H1 (cell line): Measurements from ENCODE around the gene PAEP. TPM values are rescaled to one million over a fixed set of nuclear protein-coding genes. Genes with fewer than 3 reads are reported as not detected.

Experiments
- CTCF ChIA-PET: fragments of 300-600 bp; sonication (Branson Sonifier 250); formaldehyde crosslinking; loops from one replicate; lab custom pipeline; 2021; ENCODE audit not compliant: partially characterized antibody; lab: Charles Lee
- POLR2A ChIA-PET: fragments of 300-600 bp; sonication (Branson Sonifier 250); formaldehyde crosslinking; loops from one replicate; lab custom pipeline; 2021; ENCODE audit warnings: inconsistent platforms; ENCODE audit not compliant: partially characterized antibody; lab: Charles Lee
- DNase-seq, 2 experiments: peaks; one replicate each; pipeline versions ENCODE4 v3.0.0 to v3.0.0-alpha.2; 2010 to 2022; ENCODE audit warnings: low spot score in 2 of 2, low read depth in 1 of 2, mixed read lengths in 1 of 2
- FAIRE-seq: peaks from 2 replicates; lab custom pipeline; 2011; peaks lifted over from hg19 to GRCh38; lab: Jason Lieb, UNC
- H2AFZ ChIP-seq: 2 replicates; pipeline ENCODE4 v1.8.1; 2012; ENCODE audit warnings: low read length, inconsistent platforms
- H2AK5ac ChIP-seq: 2 replicates; pipeline ENCODE4 v1.6.1; 2013; ENCODE audit warnings: low read depth, low read length
- H2BK120ac ChIP-seq: replicated peaks from 2 replicates; pipeline ENCODE3; 2013; ENCODE audit warnings: low read depth, low read length, inconsistent platforms
- H2BK12ac ChIP-seq: 2 replicates; pipeline ENCODE4 v1.6.1; 2013; ENCODE audit warnings: low read depth, low read length
- H2BK15ac ChIP-seq: 2 replicates; pipeline ENCODE4 v1.6.1; 2013; ENCODE audit warnings: low read length
- H2BK20ac ChIP-seq: 2 replicates; pipeline ENCODE4 v1.6.1; 2013; ENCODE audit warnings: low read length
- H2BK5ac ChIP-seq: 2 replicates; pipeline ENCODE4 v1.6.1; 2013; ENCODE audit warnings: low read depth, low read length
- H3K14ac ChIP-seq: 2 replicates; pipeline ENCODE4 v1.6.1; 2013; ENCODE audit warnings: inconsistent platforms; ENCODE audit not compliant: insufficient read length
- H3K18ac ChIP-seq: 2 replicates; pipeline ENCODE4 v1.6.1; 2013; ENCODE audit warnings: low read length; ENCODE audit errors: extremely low read depth
- H3K23ac ChIP-seq: 2 replicates; pipeline ENCODE4 v1.6.1; 2013; ENCODE audit warnings: inconsistent platforms; ENCODE audit not compliant: insufficient read length
- H3K23me2 ChIP-seq: 2 replicates; pipeline ENCODE4 v1.6.1; 2013; ENCODE audit warnings: low read depth, low read length
- H3K27ac ChIP-seq: 2 replicates; pipeline ENCODE4 v1.6.1; 2011; ENCODE audit warnings: low read depth, low read length, inconsistent platforms
- H3K27me3 ChIP-seq, 4 experiments: replicated peaks in 1 of 4; 1 replicate in 1 of 4; 2 replicates in 3 of 4; pipeline versions ENCODE4 v1.6.1 to v1.8.1; 2011 to 2013; ENCODE audit warnings: low read length in 3 of 4, mild to moderate bottlenecking in 3 of 4, inconsistent platforms in 2 of 4, mixed read lengths in 2 of 4, moderate library complexity in 1 of 4; ENCODE audit not compliant: control insufficient read depth in 3 of 4, insufficient read depth in 3 of 4; ENCODE audit errors: extremely low read depth in 1 of 4
- H3K36me3 ChIP-seq, 4 experiments: 2 replicates each; pipeline versions ENCODE4 v1.6.1 to v1.8.1; 2011 to 2013; ENCODE audit warnings: mild to moderate bottlenecking in 4 of 4, low read length in 3 of 4, moderate library complexity in 2 of 4, control low read depth in 1 of 4, inconsistent platforms in 1 of 4; ENCODE audit not compliant: insufficient read depth in 4 of 4, control insufficient read depth in 2 of 4
- H3K4ac ChIP-seq: replicated peaks from 2 replicates; pipeline ENCODE3; 2013; ENCODE audit warnings: low read length, low read depth, mixed read lengths, inconsistent platforms; ENCODE audit not compliant: insufficient read length
- H3K4me1 ChIP-seq, 4 experiments: replicated peaks in 1 of 4; 1 replicate in 1 of 4; 2 replicates in 3 of 4; pipeline versions ENCODE4 v1.6.1 to v1.8.1; 2011 to 2013; ENCODE audit warnings: low read length in 3 of 4, inconsistent platforms in 2 of 4, mixed read lengths in 1 of 4; ENCODE audit not compliant: insufficient read depth in 4 of 4, control insufficient read depth in 3 of 4
- H3K4me2 ChIP-seq, 2 experiments: 2 replicates each; pipeline versions ENCODE4 v1.6.1 to v1.8.1; 2011 to 2013; ENCODE audit warnings: low read depth in 2 of 2, low read length in 2 of 2, control low read depth in 1 of 2, inconsistent platforms in 1 of 2, mild to moderate bottlenecking in 1 of 2; ENCODE audit not compliant: insufficient read depth in 1 of 2
- H3K4me3 ChIP-seq, 4 experiments: fragments of 200-600, 300-600 bp in 1 of 4; sonication (generic), shearing (Covaris generic), sonication (Bioruptor Twin) in 1 of 4; 2 replicates each; pipeline versions ENCODE4 v1.5.1 to v1.8.1; 2011 to 2016; ENCODE audit warnings: low read length in 4 of 4, low read depth in 3 of 4, control low read depth in 2 of 4, inconsistent platforms in 2 of 4, mild to moderate bottlenecking in 2 of 4, mixed read lengths in 1 of 4, moderate library complexity in 1 of 4; ENCODE audit not compliant: insufficient read depth in 2 of 4; ENCODE audit errors: extremely low read depth in 1 of 4
- H3K56ac ChIP-seq: replicated peaks from 2 replicates; pipeline ENCODE3; 2013; ENCODE audit warnings: low read depth, mild to moderate bottlenecking, mixed read lengths, low read length, inconsistent platforms; ENCODE audit not compliant: insufficient read length
- H3K79me1 ChIP-seq: 2 replicates; pipeline ENCODE4 v1.6.1; 2013; ENCODE audit warnings: low read depth, low read length, control low read depth
- H3K79me2 ChIP-seq, 2 experiments: 2 replicates each; pipeline versions ENCODE4 v1.6.1 to v1.8.1; 2012 to 2013; ENCODE audit warnings: low read length in 2 of 2, mild to moderate bottlenecking in 2 of 2, inconsistent platforms in 1 of 2; ENCODE audit not compliant: insufficient read depth in 2 of 2, control insufficient read depth in 1 of 2
- H3K9ac ChIP-seq, 4 experiments: replicated peaks in 1 of 4; 1 replicate in 1 of 4; 2 replicates in 3 of 4; pipeline versions ENCODE4 v1.6.1 to v1.8.1; 2011 to 2013; ENCODE audit warnings: low read depth in 3 of 4, low read length in 3 of 4, control low read depth in 2 of 4, mild to moderate bottlenecking in 2 of 4, moderate library complexity in 2 of 4, inconsistent platforms in 1 of 4; ENCODE audit errors: extremely low read depth in 1 of 4
- H3K9me3 ChIP-seq, 2 experiments: 2 replicates each; pipeline versions ENCODE4 v1.6.1 to v1.8.1; 2012 to 2013; ENCODE audit warnings: mild to moderate bottlenecking in 2 of 2, moderate library complexity in 2 of 2, control low read depth in 1 of 2, inconsistent platforms in 1 of 2, low read depth in 1 of 2, low read length in 1 of 2, mixed read lengths in 1 of 2; ENCODE audit not compliant: insufficient read depth in 2 of 2
- H4K20me1 ChIP-seq, 2 experiments: replicated peaks in 1 of 2; 2 replicates each; pipeline versions ENCODE3 to v1.8.1; 2011 to 2013; ENCODE audit warnings: inconsistent platforms in 2 of 2, low read length in 2 of 2, mild to moderate bottlenecking in 1 of 2; ENCODE audit not compliant: insufficient read depth in 2 of 2, control insufficient read depth in 1 of 2
- H4K5ac ChIP-seq: 2 replicates; pipeline ENCODE4 v1.6.1; 2013; ENCODE audit warnings: low read length, low read depth, mixed read lengths, inconsistent platforms; ENCODE audit not compliant: insufficient read length
- H4K8ac ChIP-seq: 2 replicates; pipeline ENCODE4 v1.8.0; 2013; ENCODE audit warnings: mild to moderate bottlenecking, moderate library complexity, low read length, inconsistent platforms; ENCODE audit not compliant: insufficient read depth; ENCODE audit errors: extremely low read depth
- H4K91ac ChIP-seq: replicated peaks from 2 replicates; pipeline ENCODE3; 2013; ENCODE audit warnings: low read length, mixed read lengths, inconsistent platforms; ENCODE audit not compliant: insufficient read length
- ATF2 ChIP-seq: IDR thresholded peaks from 2 replicates; pipeline ENCODE4 v1.6.1; 2012; ENCODE audit warnings: low read length, inconsistent platforms
- CBX5 ChIP-seq: fragments of 300-800, 300-1000 bp; sonication (generic); IDR thresholded peaks from 2 replicates; pipeline ENCODE4 v1.7.1; 2016; ENCODE audit warnings: antibody characterized with exemption, low read length, low read depth
- CHD2 ChIP-seq: IDR thresholded peaks from 2 replicates; pipeline ENCODE4 v1.6.1; 2012; ENCODE audit warnings: low read length, improper control_type of control experiment
- HDAC6 ChIP-seq: IDR thresholded peaks from one replicate; pipeline ENCODE4 v1.7.1; 2012; ENCODE audit warnings: low read depth, mild to moderate bottlenecking, inconsistent platforms, low read length, moderate library complexity
- KDM5A ChIP-seq: fragments of 200-600 bp; IDR thresholded peaks from 2 replicates; pipeline ENCODE4 v1.7.1; 2012; ENCODE audit warnings: mild to moderate bottlenecking, low read length, inconsistent platforms, mixed read lengths
- NANOG ChIP-seq: IDR thresholded peaks from 2 replicates; pipeline ENCODE4 v1.6.1; 2011; ENCODE audit warnings: low read length, low read depth, mild to moderate bottlenecking, inconsistent platforms; ENCODE audit not compliant: insufficient read depth, poor library complexity, severe bottlenecking
- PHF8 ChIP-seq: fragments of 200-600 bp; sonication (generic); conservative IDR thresholded peaks from 2 replicates; pipeline ENCODE4 v1.7.1; 2012; ENCODE audit warnings: low read depth, mild to moderate bottlenecking, inconsistent platforms, low read length, moderate library complexity
- POU5F1 ChIP-seq: IDR thresholded peaks from 2 replicates; pipeline ENCODE4 v1.6.1; 2011; ENCODE audit warnings: low read depth, mild to moderate bottlenecking, low read length, moderate library complexity
- RFX5 ChIP-seq: IDR thresholded peaks from 2 replicates; pipeline ENCODE4 v1.6.1; 2011; ENCODE audit warnings: low read depth, low read length, improper control_type of control experiment, borderline replicate concordance
- RXRA ChIP-seq: IDR thresholded peaks from 2 replicates; pipeline ENCODE4 v1.6.1; 2011; ENCODE audit warnings: low read depth, mild to moderate bottlenecking, low read length, moderate library complexity; ENCODE audit not compliant: insufficient read depth
- SP4 ChIP-seq: IDR thresholded peaks from 2 replicates; pipeline ENCODE4 v1.6.1; 2012; ENCODE audit warnings: low read length, inconsistent platforms
- TAF7 ChIP-seq: optimal IDR thresholded peaks from 2 replicates; pipeline ENCODE3; 2011; ENCODE audit warnings: low read depth, mild to moderate bottlenecking, inconsistent platforms, low read length, moderate library complexity, borderline replicate concordance
- TBP ChIP-seq: IDR thresholded peaks from 2 replicates; pipeline ENCODE4 v1.6.1; 2011; ENCODE audit warnings: low read depth, low read length, improper control_type of control experiment
- WGBS, 2 experiments: shearing (Covaris generic) in 1 of 2; methylation state at CpG; one replicate each; pipeline versions ENCODE4 v1.1.6 to v1.1.7; 2013 to 2015; ENCODE audit warnings: low lambda C conversion rate in 2 of 2, mixed read lengths in 2 of 2, inconsistent platforms in 1 of 2, low coverage in 1 of 2, missing lambda C conversion rate in 1 of 2; ENCODE audit not compliant: insufficient replicate concordance in 2 of 2, insufficient coverage in 1 of 2, insufficient read length in 1 of 2; ENCODE audit errors: extremely low coverage in 1 of 2, missing lambda C conversion rate in 1 of 2; 5-methylcytosine and 5-hydroxymethylcytosine counted together
- polyA plus RNA-seq, 7 experiments: library from polyadenylated mRNA; depleted of rRNA in 3 of 7; stranded (reverse) in 5 of 7; unstranded in 2 of 7; fragments of >200 nt in 5 of 7; fragments of 200-250 nt in 2 of 7; gene quantifications; 1 replicate in 5 of 7; 2 replicates in 1 of 7; 4 replicates in 1 of 7; pipeline versions ENCODE4 v1.2.1 to v1.2.3, GENCODE V29; 2011 to 2013; ENCODE audit warnings: missing spikeins in 2 of 7, mixed read lengths in 2 of 7
- total RNA-seq: library from RNA; stranded (reverse); fragmentation: NEBNext Ultra II Directional; extraction: Animal tissue kit (Norgen Biotek cat#: 25700); gene quantifications from 2 replicates; pipeline ENCODE4 v1.2.1, GENCODE V29; 2021

PAEP gene
- total and polyA plus RNA-seq, 2 of the 8 experiments (the other 6 are each of a cell fraction or from before 2014, with no cell fraction given), result not detected

GRCh38 chr9:135565636-135566035, 4.1 kb downstream of the PAEP start:
- 89% methylated on average over 8 of the region's 8 CpGs; no CpG with 5 or more reads in 1 of the 2 experiments for WGBS, 2 experiments
- ChIA-PET POLR2A (interaction anchor here (0.8 kb wide), 1 partner anchor 42 kb away, joined by 3 read pairs; no protein-coding TSS in a partner anchor), CTCF (interaction anchor here (0.6 to 1.3 kb wide), 3 partner anchors 9 to 533 kb away, joined by 3 to 10 read pairs (median 4); no protein-coding TSS in a partner anchor)
- H2AFZ ChIP-seq, result no peak overlapping the region
- no peak overlapping the region for H3K18ac ChIP-seq
- no peak overlapping the region for H3K23ac ChIP-seq
- no peak overlapping the region for H3K56ac ChIP-seq
- no peak overlapping the region for H3K4me2 ChIP-seq
- H3K4me3 ChIP-seq, result no peak overlapping the region
- no peak overlapping the region for H2BK15ac ChIP-seq
- FAIRE-seq (no peak), DNase-seq (no peak)
- peaks cover 0 to 13% of the 10 kb centered on the region in 2 experiments; a peak in 3 of 4 replicates for H3K9me3 ChIP-seq
- H3K23me2 ChIP-seq, result no peaks in the 10 kb centered on the region; the same call in 1 of the 2 replicates
- no peaks in the 10 kb centered on the region for H3K36me3 ChIP-seq
- H3K27me3 ChIP-seq, result no peaks in the 10 kb centered on the region
- no peak overlapping the region for H2AK5ac ChIP-seq
- no peak overlapping the region for H2BK12ac ChIP-seq
- H4K8ac ChIP-seq, result 0 out of 2 replicates have a peak overlapping the region, but pooled peaks have one; percentile 2
- no peaks in the 10 kb centered on the region for H3K79me1 ChIP-seq
- no peak overlapping the region for H3K27ac ChIP-seq
- TF ChIP-seq RFX5 (no peak), NANOG (no peak), POU5F1 (no peak), TAF7 (no peak), KDM5A (no peak), TBP (no peak), CHD2 (no peak), ATF2 (no peak), PHF8 (no peak), RXRA (no peak), SP4 (no peak), CBX5 (no peak), HDAC6 (no peak)
- H2BK20ac ChIP-seq, result no peak overlapping the region
- no peak overlapping the region for H3K14ac ChIP-seq
- no peaks in the 10 kb centered on the region for H3K79me2 ChIP-seq
- no peak overlapping the region for H3K4ac ChIP-seq
- no peak overlapping the region for H3K9ac ChIP-seq
- H3K4me1 ChIP-seq, result peaks cover 0 to 3% (median 0%) of the 10 kb centered on the region in 4 experiments; a peak in 1 of 7 replicates
- H2BK120ac ChIP-seq, result no peak overlapping the region
- no peak overlapping the region for H4K91ac ChIP-seq
- H4K20me1 ChIP-seq, result no peaks in the 10 kb centered on the region
- no peak overlapping the region for H4K5ac ChIP-seq
- H2BK5ac ChIP-seq, result no peak overlapping the region
